Activated naive CD8-positive, alpha-beta T cell (primary cell): ENCODE data around the gene ISG15.
"Not testable (repeated sequence)": the region's sequence is repeated elsewhere in the genome, so short reads cannot be mapped to it uniquely, and the experiment has no call there.

Experiments used
- H3K27ac Mint-ChIP-seq: one replicate; pipeline ENCODE4 v1.8.0; 2021; ENCODE audit warnings: mixed read lengths
- H3K27me3 Mint-ChIP-seq: one replicate; pipeline ENCODE4 v1.8.0; 2021; ENCODE audit warnings: mixed read lengths
- H3K36me3 Mint-ChIP-seq: one replicate; pipeline ENCODE4 v1.8.0; 2021; ENCODE audit warnings: mixed read lengths
- H3K4me1 Mint-ChIP-seq: one replicate; pipeline ENCODE4 v1.8.0; 2021; ENCODE audit warnings: low read depth, mixed read lengths
- H3K4me3 Mint-ChIP-seq: one replicate; pipeline ENCODE4 v1.8.0; 2021; ENCODE audit warnings: mild to moderate bottlenecking, mixed read lengths
- H3K9me3 Mint-ChIP-seq: one replicate; pipeline ENCODE4 v1.8.0; 2021; ENCODE audit warnings: low read depth, mixed read lengths

Gene ISG15

GRCh38 chr1:981955-982558, 31.2 kb upstream of the ISG15 start, which contains the start of gene PERM1:
TSS of gene PERM1 (minus strand) at chr1:982093. CDS start at chr1:981029, 1,064 bp downstream.
- Mint-ChIP-seq H3K27me3 (peaks cover 11% of the 10 kb centered on the region), H3K27ac (no peak within 1 kb of the TSS), H3K4me1 (peaks cover 3% of the 10 kb centered on the region), H3K36me3 (no peaks in the 10 kb centered on the region), H3K9me3 (no peaks in the 10 kb centered on the region), H3K4me3 (no peak within 1 kb of the TSS)

DNA sequence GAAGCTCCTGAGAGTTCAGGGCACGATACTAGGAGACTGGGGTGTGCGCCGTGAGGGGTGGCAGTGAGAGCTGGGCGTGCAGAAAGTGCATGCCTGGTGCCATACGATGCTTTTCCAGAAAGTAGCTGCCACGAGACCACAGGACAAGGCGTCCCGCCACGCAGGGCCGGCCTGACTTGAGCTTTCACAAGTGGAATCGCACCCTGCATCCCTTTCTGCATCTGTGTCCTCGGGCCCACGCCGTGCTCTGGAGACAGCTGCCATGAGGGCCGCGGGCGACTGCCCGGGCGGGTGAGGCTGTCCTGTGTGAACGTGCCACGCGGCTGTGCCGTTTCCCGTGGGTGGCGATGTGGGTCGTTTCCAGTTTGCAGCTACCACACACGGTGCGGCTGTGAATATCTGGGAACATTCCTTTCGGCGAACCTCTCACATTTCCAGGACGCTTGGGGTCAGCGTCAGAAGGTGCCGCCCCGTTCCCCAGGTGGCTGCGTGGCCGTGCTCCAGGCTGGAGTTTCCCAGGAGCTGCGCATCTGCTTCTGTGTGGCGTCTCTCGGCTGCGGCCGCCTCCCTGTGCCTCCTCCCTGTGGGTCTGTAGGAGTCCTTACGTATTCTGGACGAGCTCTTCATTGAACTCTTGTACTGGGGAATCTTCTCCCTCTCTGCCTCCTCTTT, 30.4 kb upstream of the ISG15 start:
- Mint-ChIP-seq H3K36me3 (no peaks in the 10 kb centered on the region), H3K27ac (no peak overlapping the region), H3K9me3 (no peaks in the 10 kb centered on the region), H3K4me3 (no peak overlapping the region), H3K27me3 (peaks cover 11% of the 10 kb centered on the region), H3K4me1 (peaks cover 3% of the 10 kb centered on the region)

DNA sequence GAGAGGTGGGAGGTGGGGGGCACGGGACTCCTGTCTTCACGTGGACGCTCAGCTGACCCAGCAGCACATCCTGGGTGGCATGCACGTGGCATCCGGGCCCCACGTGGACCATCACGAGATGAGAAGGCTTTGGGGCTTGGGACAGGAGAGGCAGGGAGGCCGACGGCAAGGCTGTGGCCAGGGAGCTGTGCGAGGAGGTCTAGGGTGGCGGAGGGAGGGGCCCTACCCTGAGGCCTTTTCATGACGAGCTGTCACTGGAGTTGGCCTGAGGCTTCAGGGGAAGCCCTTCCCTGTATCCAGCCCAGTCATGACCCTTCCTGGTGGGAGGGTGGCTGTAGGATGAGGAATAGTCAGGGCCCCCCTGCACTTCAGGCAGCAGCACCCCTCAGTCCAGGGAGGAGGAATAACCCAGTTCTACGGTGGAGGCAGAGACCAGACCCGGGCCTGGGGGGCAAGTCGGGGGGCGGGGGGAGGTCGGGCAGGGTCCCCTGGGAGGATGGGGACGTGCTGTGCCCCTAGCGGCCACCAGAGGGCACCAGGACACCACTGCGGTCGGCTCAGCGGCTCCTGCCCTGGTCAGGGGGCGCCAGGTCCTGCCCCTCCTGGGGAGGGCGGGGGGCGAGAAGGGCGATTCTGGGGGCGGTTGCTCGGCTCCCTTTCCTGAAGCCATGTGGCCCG, 29.4 kb upstream of the ISG15 start:
- H3K9me3 Mint-ChIP-seq: no peaks in the 10 kb centered on the region
- H3K27ac Mint-ChIP-seq: no peak overlapping the region
- H3K27me3 Mint-ChIP-seq: peaks cover 10% of the 10 kb centered on the region
- H3K4me1 Mint-ChIP-seq: no peaks in the 10 kb centered on the region
- H3K36me3 Mint-ChIP-seq: no peaks in the 10 kb centered on the region
- H3K4me3 Mint-ChIP-seq: no peak overlapping the region

DNA sequence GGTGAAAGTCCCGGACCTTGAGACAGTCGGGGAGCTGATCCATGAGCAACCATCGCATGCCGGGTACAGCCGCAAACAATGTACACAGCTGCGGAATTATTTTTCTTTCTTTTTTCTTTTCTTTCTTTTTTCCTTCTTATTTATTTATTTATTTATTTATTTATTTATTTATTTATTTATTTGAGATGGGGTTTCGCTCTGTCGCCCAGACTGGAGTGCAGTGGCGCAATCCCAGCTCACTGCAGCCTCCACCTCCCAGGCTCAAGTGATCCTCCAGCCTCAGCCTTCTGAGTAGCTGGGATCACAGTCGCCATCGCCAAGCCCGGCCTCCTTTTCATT, 28.9 kb upstream of the ISG15 start:
- no peaks in the 10 kb centered on the region for H3K4me1 Mint-ChIP-seq
- H3K27ac Mint-ChIP-seq: no peak overlapping the region
- no peak overlapping the region for H3K4me3 Mint-ChIP-seq
- no peaks in the 10 kb centered on the region for H3K36me3 Mint-ChIP-seq
- H3K9me3 Mint-ChIP-seq: no peaks in the 10 kb centered on the region
- H3K27me3 Mint-ChIP-seq: peaks cover 10% of the 10 kb centered on the region

DNA sequence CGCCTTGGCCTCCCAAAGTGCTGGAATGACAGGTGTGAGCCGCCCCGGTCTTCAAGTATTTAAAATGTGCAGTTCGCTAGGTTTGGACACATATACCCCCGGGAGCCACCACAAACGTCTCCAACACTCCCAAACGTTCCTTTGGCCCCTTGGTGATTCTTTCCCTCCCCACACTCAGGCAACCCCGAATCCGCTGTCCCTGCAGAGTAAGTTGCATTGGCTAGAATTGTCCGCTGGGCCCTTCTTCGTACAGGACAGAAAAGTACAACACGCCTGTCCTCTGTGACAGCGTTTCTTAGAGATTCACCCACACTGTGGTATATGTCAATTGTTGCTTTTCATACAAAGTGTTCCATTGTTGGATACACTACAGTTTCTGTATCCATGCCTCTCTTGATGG, 28.2 kb upstream of the ISG15 start:
- H3K9me3 Mint-ChIP-seq: no peaks in the 10 kb centered on the region
- no peaks in the 10 kb centered on the region for H3K4me1 Mint-ChIP-seq
- H3K36me3 Mint-ChIP-seq: no peaks in the 10 kb centered on the region
- peaks cover 10% of the 10 kb centered on the region for H3K27me3 Mint-ChIP-seq
- H3K4me3 Mint-ChIP-seq: no peak overlapping the region
- no peak overlapping the region for H3K27ac Mint-ChIP-seq

DNA sequence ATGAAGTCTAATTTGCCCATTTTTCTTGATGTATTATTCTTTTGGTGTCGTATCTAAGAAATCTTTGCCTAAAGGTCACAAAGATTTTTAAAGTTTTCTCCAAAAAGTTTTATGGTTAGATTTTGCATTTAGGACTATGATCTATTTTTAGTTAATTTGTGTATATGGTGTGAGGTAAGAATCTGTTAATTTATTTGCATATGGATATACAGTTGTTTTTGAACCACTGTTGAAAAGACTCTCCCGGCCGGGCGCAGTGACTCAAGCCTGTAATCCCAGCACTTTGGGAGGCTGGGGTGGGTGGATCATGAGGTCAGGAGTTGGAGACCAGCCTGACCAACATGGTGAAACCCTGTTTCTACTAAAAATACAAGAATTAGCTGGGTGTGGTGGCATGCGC, 25.2 kb upstream of the ISG15 start:
- H3K4me1 Mint-ChIP-seq, H3K36me3 Mint-ChIP-seq, H3K9me3 Mint-ChIP-seq, H3K27me3 Mint-ChIP-seq, H3K27ac Mint-ChIP-seq, H3K4me3 Mint-ChIP-seq: not testable (repeated sequence)

DNA sequence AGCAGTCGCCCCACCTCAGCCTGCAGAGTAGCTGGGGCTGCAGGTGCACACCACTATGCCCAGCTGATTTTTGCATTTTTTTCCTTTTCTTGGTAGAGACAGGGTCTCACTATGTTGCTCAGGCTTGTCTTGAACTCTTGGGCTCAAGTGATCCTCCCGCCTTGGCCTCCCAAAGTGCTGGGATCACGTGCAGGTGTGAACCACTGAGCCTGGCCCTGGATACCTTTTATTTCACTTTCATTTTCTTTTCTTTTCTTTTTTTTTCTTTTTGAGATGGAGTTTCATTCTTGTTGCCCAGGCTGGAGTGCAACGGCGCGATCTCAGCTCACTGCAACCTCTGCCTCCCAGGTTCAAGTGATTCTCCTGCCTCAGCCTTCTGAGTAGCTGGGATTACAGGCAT, 22.0 kb upstream of the ISG15 start:
- not testable (repeated sequence) for H3K9me3 Mint-ChIP-seq, H3K27me3 Mint-ChIP-seq, H3K27ac Mint-ChIP-seq, H3K36me3 Mint-ChIP-seq, H3K4me3 Mint-ChIP-seq, H3K4me1 Mint-ChIP-seq

- peaks cover 7% of the 10 kb centered on the region for H3K27me3 Mint-ChIP-seq
- no peak overlapping the region for H3K4me3 Mint-ChIP-seq
- H3K27ac Mint-ChIP-seq: no peak overlapping the region
- H3K4me1 Mint-ChIP-seq: peaks cover 4% of the 10 kb centered on the region
- no peaks in the 10 kb centered on the region for H3K9me3 Mint-ChIP-seq
- H3K36me3 Mint-ChIP-seq: peaks cover 2% of the 10 kb centered on the region
Observed at GRCh38 chr1:991895-992294, 21.4 kb upstream of the ISG15 start.

DNA sequence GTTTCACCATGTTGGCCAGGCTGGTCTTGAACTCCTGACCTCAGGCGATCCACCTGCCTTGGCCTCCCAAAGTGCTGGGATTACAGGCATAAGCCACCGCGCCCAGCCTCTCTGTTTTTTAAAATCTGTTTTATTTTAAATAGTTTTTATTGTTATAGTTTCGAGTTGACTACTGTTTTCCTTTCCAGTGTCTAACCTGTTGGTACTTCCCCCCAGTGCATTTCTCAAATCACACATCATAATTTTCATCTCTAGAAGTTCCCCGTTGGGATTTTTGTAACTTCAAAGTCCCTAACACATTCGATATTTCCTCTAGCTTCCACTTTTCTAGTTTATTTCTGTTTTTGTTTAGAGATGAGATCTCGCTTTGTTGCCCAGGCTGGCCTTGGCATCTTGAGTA, 20.9 kb upstream of the ISG15 start:
- no peak overlapping the region for H3K4me3 Mint-ChIP-seq
- no peaks in the 10 kb centered on the region for H3K9me3 Mint-ChIP-seq
- peaks cover 8% of the 10 kb centered on the region for H3K27me3 Mint-ChIP-seq
- peaks cover 4% of the 10 kb centered on the region for H3K4me1 Mint-ChIP-seq
- H3K36me3 Mint-ChIP-seq: peaks cover 2% of the 10 kb centered on the region
- H3K27ac Mint-ChIP-seq: no peak overlapping the region

GRCh38 chr1:993379-993995, 19.8 kb upstream of the ISG15 start:
- Mint-ChIP-seq H3K4me3 (no peak overlapping the region), H3K9me3 (no peaks in the 10 kb centered on the region), H3K27ac (no peak overlapping the region), H3K36me3 (peaks cover 2% of the 10 kb centered on the region), H3K4me1 (peaks cover 4% of the 10 kb centered on the region), H3K27me3 (peaks cover 8% of the 10 kb centered on the region)

DNA sequence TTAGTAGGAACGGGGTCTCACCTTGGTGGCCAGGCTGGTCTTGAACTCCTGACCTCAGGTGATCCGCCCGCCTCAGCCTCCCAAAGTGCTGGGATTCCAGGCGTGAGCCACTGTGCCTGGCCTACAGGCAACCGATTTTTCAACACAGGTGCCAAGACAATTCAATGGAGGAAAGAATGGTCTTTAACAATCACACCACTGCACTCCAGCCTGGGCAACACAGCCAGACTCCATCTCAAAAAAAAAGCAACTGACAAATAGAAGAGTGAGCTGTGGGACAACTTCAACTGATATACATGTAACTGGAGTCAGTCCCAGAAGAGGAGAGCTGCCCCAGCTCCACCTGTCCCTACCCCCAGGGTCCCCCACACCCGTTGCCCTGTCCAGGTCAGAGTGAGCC, 18.8 kb upstream of the ISG15 start:
- not testable (repeated sequence) for H3K27me3 Mint-ChIP-seq, H3K4me1 Mint-ChIP-seq, H3K27ac Mint-ChIP-seq, H3K4me3 Mint-ChIP-seq, H3K9me3 Mint-ChIP-seq, H3K36me3 Mint-ChIP-seq

DNA sequence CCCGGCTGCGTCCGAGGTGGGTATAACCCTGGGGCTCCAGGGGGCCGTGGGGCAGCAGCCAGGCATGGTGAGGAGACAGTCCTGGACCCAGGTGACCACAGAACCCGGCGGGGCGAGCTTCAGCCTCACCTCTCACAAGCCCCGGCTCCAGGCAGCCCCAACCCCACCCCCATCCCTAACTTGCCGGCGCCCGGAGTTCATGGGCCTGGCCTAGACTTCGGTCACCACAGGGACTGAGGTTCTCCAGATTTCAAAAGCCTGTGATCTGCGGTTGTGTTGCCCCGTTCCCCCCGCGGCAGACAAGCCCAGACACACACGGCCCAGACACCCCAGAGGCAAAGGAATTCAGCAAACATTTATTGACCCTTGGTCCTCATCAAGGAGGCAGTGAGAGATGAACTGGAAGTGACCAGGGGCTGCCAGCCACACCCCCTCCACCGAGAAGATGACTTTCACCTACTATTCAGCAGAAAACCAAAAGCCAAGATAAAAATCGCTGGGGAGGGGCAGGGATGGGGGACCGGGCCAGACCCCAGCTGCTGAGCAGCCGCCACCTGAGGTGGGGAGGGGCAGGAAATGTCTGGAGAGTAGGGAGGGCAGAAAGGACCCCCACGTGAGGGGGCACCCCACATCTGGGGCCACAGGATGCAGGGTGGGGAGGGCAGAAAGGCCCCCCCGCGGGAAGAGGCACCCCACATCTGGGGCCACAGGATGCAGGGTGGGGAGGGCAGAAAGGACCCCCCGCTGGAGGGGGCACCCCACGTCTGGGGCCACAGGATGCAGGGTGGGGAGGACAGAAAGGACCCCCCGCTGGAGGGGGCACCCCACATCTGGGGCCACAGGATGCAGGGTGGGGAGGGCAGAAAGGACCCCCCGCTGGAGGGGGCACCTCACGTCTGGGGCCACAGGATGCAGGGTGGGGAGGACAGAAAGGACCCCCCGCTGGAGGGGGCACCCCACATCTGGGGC, 17.3 kb upstream of the ISG15 start:
- H3K36me3 Mint-ChIP-seq: peaks cover 2% of the 10 kb centered on the region
- peaks cover 6% of the 10 kb centered on the region for H3K4me1 Mint-ChIP-seq
- H3K9me3 Mint-ChIP-seq: no peaks in the 10 kb centered on the region
- peak overlapping the region; percentile 25 for H3K4me3 Mint-ChIP-seq
- H3K27me3 Mint-ChIP-seq: peaks cover 7% of the 10 kb centered on the region
- no peak overlapping the region for H3K27ac Mint-ChIP-seq

- Mint-ChIP-seq H3K4me3 (peak overlapping the region; percentile 46), H3K27me3 (peaks cover 7% of the 10 kb centered on the region), H3K4me1 (peaks cover 7% of the 10 kb centered on the region), H3K9me3 (no peaks in the 10 kb centered on the region), H3K27ac (no peak overlapping the region), H3K36me3 (peaks cover 2% of the 10 kb centered on the region)
Observed at GRCh38 chr1:996851-997712, 16.2 kb upstream of the ISG15 start.

DNA sequence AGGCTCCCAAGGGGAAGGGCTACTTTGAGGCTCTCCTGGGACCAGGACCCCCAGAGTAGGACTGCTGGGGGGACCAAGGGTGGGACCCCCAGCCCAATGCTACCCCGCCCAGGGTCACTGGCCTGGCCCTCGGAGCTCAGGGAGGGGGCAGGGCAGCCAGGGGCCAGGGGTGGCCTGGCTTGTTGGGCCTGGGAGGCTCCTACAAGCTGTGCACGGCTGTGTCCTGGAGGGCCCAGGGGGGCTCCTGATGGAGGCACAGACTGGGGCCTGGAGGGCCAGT, 15.6 kb upstream of the ISG15 start:
- peaks cover 4% of the 10 kb centered on the region for H3K27me3 Mint-ChIP-seq
- H3K4me3 Mint-ChIP-seq: no peak overlapping the region
- H3K36me3 Mint-ChIP-seq: peaks cover under 1% of the 10 kb centered on the region
- no peaks in the 10 kb centered on the region for H3K9me3 Mint-ChIP-seq
- no peak overlapping the region for H3K27ac Mint-ChIP-seq
- H3K4me1 Mint-ChIP-seq: peaks cover 8% of the 10 kb centered on the region
